Upper lobe of right lung (tissue), 1 donor: ENCODE measurements around the gene EMID1. TPM values are rescaled to one million over a fixed set of nuclear protein-coding genes. Genes with fewer than 3 reads are reported as not detected.

Experiments
- ATAC-seq: fragments of 200-7000 bp; cut with Tn5 transposase; one replicate; pipeline ENCODE4 v1.9.1; 2020; ENCODE audit warnings: mild to moderate bottlenecking, moderate library complexity
- DNase-seq: peaks from one replicate; pipeline ENCODE4 v3.0.0-alpha.2; 2020
- H3K27ac ChIP-seq: fragments of 200-600 bp; one replicate; pipeline ENCODE4 v1.8.0; 2022
- H3K27me3 ChIP-seq: fragments of 200-600 bp; one replicate; pipeline ENCODE4 v1.8.0; 2022; ENCODE audit warnings: mild to moderate bottlenecking
- H3K36me3 ChIP-seq: fragments of 200-600 bp; one replicate; pipeline ENCODE4 v1.8.0; 2022
- H3K4me1 ChIP-seq: fragments of 200-600 bp; one replicate; pipeline ENCODE4 v1.8.0; 2022
- H3K4me3 ChIP-seq: fragments of 200-600 bp; one replicate; pipeline ENCODE4 v1.8.0; 2022; ENCODE audit warnings: mild to moderate bottlenecking
- H3K9me3 ChIP-seq: fragments of 200-600 bp; one replicate; pipeline ENCODE4 v1.8.0; 2022
- intact Hi-C: fragments of 100-400 bp; cut with DNase I; formaldehyde crosslinking; loops from one replicate; pipeline ENCODE4 v1.11.0; 2022
- total RNA-seq: library from RNA; stranded (reverse); fragmentation: NEBNext Ultra II Directional; extraction: Animal tissue kit (Norgen Biotek cat#: 25700); gene quantifications from one replicate; pipeline ENCODE4 v1.2.1, GENCODE V29; 2021
- TF ChIP-seq, protein P1 (sequence below): fragments of 200-600 bp; IDR thresholded peaks from one replicate; pipeline ENCODE4 v1.8.0; 2022; ENCODE audit warnings: antibody characterized with exemption
- donor health status: DM: no; HTN: yes; CAD: no; lungs with severe emphysema.

Gene EMID1
- total RNA-seq, 1 donor from 2014 or later = 15.2 TPM

DNA sequence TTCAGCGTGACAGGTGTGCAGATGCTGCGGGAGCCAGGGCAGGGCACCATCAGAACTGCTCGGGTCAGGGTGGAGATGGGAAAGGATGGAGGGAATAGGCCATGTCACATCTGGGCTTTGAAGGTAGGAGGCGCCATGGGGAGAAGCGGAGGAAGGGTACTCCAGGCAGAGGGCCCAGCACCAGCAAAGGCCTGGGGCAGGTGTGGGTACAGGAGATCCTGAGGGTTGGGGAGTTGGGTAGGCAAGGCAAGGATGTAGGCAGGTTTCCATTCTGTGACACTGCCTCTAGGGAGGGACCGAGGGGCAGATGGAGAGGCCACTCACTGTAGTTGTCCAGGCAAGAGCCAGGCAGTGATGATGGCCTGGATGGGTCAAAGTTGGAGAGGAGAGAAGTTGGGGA is 8.5 kb downstream of the EMID1 start:
- intact Hi-C loops = no loop called here
- TF ChIP-seq, protein P1, sequence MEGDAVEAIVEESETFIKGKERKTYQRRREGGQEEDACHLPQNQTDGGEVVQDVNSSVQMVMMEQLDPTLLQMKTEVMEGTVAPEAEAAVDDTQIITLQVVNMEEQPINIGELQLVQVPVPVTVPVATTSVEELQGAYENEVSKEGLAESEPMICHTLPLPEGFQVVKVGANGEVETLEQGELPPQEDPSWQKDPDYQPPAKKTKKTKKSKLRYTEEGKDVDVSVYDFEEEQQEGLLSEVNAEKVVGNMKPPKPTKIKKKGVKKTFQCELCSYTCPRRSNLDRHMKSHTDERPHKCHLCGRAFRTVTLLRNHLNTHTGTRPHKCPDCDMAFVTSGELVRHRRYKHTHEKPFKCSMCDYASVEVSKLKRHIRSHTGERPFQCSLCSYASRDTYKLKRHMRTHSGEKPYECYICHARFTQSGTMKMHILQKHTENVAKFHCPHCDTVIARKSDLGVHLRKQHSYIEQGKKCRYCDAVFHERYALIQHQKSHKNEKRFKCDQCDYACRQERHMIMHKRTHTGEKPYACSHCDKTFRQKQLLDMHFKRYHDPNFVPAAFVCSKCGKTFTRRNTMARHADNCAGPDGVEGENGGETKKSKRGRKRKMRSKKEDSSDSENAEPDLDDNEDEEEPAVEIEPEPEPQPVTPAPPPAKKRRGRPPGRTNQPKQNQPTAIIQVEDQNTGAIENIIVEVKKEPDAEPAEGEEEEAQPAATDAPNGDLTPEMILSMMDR = no peak

GRCh38 chr22:29215012-29215860 is 9.5 kb downstream of the EMID1 start:
- Histone ChIP-seq H3K27me3 (no peaks in the 10 kb centered on the region), H3K9me3 (no peaks in the 10 kb centered on the region), H3K4me3 (no peak overlapping the region), H3K36me3 (no peaks in the 10 kb centered on the region), H3K4me1 (no peaks in the 10 kb centered on the region), H3K27ac (no peak overlapping the region)
- no peak for ATAC-seq
- TF ChIP-seq, protein P1 = no peak
- DNase-seq = no peak
- intact Hi-C loops = no loop called here

More for the DNA sequence above, 8.5 kb downstream of the EMID1 start:
- ATAC-seq = no peak
- Histone ChIP-seq H3K4me1 (no peaks in the 10 kb centered on the region), H3K27ac (no peak overlapping the region), H3K9me3 (no peaks in the 10 kb centered on the region), H3K4me3 (no peak overlapping the region), H3K27me3 (no peaks in the 10 kb centered on the region), H3K36me3 (no peaks in the 10 kb centered on the region)
- no peak for DNase-seq

- no peak for DNase-seq
- ATAC-seq = no peak
Measured at GRCh38 chr22:29216011-29216872, 10.5 kb downstream of the EMID1 start.

DNA sequence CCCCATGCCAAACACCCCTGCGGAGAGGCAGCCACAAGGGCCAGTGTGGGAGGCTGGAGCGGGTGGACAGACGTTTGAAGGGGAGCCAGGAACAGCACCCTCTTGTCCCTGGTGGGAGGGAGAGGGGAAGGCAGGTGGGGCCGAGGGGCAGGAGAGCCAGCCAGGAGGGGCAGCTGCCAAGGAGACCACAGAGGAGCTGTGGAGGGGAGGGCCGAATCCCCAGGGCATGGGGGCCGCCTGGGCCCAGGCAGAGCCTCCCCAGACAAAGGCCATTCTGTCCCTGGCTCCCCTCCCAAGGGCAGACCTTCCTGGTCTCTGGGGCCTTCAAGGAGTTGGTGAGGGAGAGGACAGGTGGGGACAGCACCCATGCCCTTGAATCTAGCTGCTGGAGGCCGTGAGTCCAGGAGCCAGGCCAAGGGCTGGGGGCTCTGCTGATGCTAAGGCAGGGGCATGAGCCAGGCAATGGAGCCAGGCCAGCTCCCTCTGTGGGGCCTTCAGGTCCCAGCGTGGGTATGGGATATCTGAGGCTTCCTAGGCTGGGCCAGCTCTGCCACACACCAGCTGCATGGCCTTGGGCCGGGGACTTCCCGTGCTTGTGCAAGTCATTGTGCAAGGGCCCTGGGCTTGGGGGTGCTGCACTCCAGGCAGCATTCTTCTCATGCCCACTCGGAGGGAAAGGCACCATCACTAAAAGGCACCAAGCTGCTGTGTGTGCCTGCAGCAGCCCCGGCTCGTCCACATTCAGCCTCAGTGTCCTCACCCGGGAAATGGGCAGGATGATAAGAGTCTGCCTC is 11.4 kb downstream of the EMID1 start:
- no peaks in the 10 kb centered on the region for H3K27me3 ChIP-seq
- H3K4me1 ChIP-seq = no peaks in the 10 kb centered on the region
- ATAC-seq (peak; percentile 60), DNase-seq (no peak)
- H3K4me3 ChIP-seq = no peak overlapping the region
- no peaks in the 10 kb centered on the region for H3K36me3 ChIP-seq
- peak overlapping the region; percentile 47 for H3K27ac ChIP-seq
- TF ChIP-seq, protein P1 = no peak
- no peaks in the 10 kb centered on the region for H3K9me3 ChIP-seq
- intact Hi-C loops = no loop called here

More at GRCh38 chr22:29216011-29216872, 10.5 kb downstream of the EMID1 start:
- Histone ChIP-seq H3K27ac (peak overlapping the region; percentile 47), H3K4me1 (no peaks in the 10 kb centered on the region), H3K27me3 (no peaks in the 10 kb centered on the region), H3K9me3 (no peaks in the 10 kb centered on the region), H3K4me3 (no peak overlapping the region), H3K36me3 (no peaks in the 10 kb centered on the region)
- TF ChIP-seq, protein P1 = no peak
- intact Hi-C loops = no loop called here
